Activated T-cell treated with anti-CD3 and anti-CD28 coated beads, Interleukin-2, amount 50 U/mL, for 24 hours (primary cell): ENCODE measurements around the gene PIEZO2.
"Not testable (repeated sequence)": the region's sequence is repeated elsewhere in the genome, so short reads cannot be mapped to it uniquely, and the experiment has no call there.

Experiments
- DNase-seq: peaks from one replicate; pipeline ENCODE4 v3.0.0-alpha.2; 2020
- H3K27ac Mint-ChIP-seq: 2 replicates; pipeline ENCODE4 v1.8.0; 2020; ENCODE audit warnings: mild to moderate bottlenecking, mixed read lengths
- H3K27me3 Mint-ChIP-seq: 2 replicates; pipeline ENCODE4 v1.8.0; 2020; ENCODE audit warnings: mixed read lengths
- H3K36me3 Mint-ChIP-seq: 2 replicates; pipeline ENCODE4 v1.8.0; 2020; ENCODE audit warnings: low read depth, mixed read lengths
- H3K4me1 Mint-ChIP-seq: 2 replicates; pipeline ENCODE4 v1.8.0; 2020; ENCODE audit warnings: low read depth, mixed read lengths
- H3K4me3 Mint-ChIP-seq: 2 replicates; pipeline ENCODE4 v1.8.0; 2020; ENCODE audit warnings: mild to moderate bottlenecking, moderate library complexity, mixed read lengths
- H3K9me3 Mint-ChIP-seq: 2 replicates; pipeline ENCODE4 v1.8.0; 2020; ENCODE audit warnings: mixed read lengths

PIEZO2 gene

DNA sequence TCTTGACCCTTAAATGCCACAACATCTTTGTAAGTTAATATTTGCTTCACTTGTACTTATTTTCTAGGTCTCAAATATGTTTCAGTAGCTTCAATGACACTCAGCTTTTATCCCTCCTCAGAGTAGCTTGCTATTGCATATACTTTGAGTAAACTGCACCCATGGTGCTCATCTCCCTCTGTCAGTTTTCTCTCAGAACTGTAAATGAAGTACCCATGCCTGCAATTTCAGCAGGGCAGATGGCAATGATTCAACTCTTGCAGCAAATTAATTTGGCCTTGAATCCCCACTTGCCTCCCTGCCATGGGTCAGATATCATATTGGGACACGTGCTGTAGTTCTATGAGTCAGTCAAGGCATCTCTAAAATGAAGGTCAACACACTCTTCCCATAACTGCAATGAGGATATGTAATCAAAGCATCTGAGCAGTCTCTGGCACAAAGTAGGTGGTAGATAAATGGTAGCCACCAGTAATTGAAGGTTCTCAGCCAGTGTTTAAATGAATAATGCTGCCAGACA is 225.8 kb downstream of the PIEZO2 start:
- Mint-ChIP-seq H3K4me1 (no peaks in the 10 kb centered on the region), H3K4me3 (no peak overlapping the region), H3K9me3 (no peaks in the 10 kb centered on the region), H3K27me3 (peaks cover 3% of the 10 kb centered on the region), H3K27ac (no peak overlapping the region), H3K36me3 (no peaks in the 10 kb centered on the region)
- no peak for DNase-seq

DNA sequence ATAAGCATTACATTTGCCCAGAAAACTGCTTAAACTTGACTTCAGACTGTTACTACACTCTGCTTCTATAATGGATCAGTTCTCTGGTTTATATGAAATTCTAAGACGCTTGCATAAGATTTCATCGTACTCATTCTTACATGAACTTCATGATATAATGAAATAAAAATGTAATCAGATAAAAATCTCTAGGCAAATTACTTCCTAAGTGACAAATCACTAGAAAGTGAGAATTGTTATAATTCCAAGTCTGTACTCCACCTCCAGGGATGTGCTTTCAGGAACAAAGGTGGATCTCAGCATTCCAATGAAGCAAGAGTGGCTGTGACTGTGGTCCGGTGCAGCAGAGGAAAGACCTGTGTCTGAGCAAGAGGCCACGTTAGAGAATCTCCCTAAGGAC is 226.2 kb downstream of the PIEZO2 start:
- Mint-ChIP-seq H3K27ac (no peak overlapping the region), H3K9me3 (no peaks in the 10 kb centered on the region), H3K4me3 (no peak overlapping the region), H3K36me3 (no peaks in the 10 kb centered on the region), H3K4me1 (no peaks in the 10 kb centered on the region), H3K27me3 (peaks cover 3% of the 10 kb centered on the region)
- DNase-seq, result no peak

DNA sequence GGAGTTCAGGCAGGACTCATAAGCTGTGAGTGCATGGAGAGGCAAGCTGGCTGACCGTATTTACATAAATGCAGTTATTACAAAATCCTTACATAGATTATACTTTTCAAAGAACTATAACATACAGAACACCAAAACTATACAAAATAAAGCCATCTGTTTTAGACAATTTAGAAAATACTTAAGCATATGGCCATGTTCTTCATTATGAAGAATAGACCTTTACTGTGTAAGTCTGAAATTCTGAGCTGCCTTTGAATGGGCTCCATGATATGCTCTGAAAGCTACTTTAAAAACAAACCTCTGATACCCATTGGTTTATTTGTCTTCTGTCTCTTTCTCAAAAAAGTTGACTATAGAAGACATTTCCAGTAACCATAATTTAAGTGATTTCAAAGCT is 226.7 kb downstream of the PIEZO2 start:
- not testable (repeated sequence) for H3K36me3 Mint-ChIP-seq, H3K4me1 Mint-ChIP-seq, DNase-seq, H3K27ac Mint-ChIP-seq, H3K27me3 Mint-ChIP-seq, H3K4me3 Mint-ChIP-seq, H3K9me3 Mint-ChIP-seq

DNA sequence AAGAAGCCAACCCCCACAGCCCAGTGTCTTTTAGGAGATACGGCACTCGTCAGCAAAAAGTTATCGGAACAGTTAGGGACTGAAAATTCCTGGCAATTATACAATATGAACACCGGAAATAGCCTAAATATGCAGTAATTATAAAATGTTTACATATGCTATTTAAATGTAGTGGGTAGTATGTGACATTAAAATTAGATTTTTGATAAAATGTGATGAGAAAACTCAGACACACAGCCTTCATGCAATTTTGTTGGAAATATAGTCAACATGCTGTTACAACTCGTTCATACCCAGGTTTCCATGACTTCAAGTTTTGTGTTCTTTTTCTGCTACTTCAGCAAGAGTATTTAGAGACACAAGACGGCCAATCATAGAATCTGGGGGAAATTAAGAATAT is 229.1 kb downstream of the PIEZO2 start:
- H3K4me3 Mint-ChIP-seq, H3K36me3 Mint-ChIP-seq, DNase-seq, H3K9me3 Mint-ChIP-seq, H3K27ac Mint-ChIP-seq, H3K27me3 Mint-ChIP-seq, H3K4me1 Mint-ChIP-seq: not testable (repeated sequence)

DNA sequence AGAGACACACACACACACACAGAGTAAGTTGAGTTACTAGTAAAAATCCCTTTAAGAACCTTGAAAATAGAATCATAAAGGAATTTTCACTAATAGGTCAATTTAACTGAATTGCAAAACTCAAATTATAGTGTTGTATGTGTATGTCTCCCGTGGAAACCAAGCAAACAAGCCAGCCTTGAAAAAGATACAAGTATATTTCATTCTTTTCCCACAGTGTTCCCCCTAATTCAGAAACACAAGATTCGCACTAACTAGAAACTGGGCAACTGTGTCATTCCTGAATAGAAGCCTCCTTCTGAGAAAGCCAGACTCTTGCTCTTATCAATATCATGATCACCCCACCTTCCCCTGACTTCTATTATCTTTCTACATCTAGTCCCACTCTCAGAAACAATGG is 229.5 kb downstream of the PIEZO2 start:
- Mint-ChIP-seq H3K27ac (no peak overlapping the region), H3K4me3 (no peak overlapping the region), H3K27me3 (no peaks in the 10 kb centered on the region), H3K4me1 (no peaks in the 10 kb centered on the region), H3K36me3 (no peaks in the 10 kb centered on the region), H3K9me3 (no peaks in the 10 kb centered on the region)
- DNase-seq, result no peak

DNA sequence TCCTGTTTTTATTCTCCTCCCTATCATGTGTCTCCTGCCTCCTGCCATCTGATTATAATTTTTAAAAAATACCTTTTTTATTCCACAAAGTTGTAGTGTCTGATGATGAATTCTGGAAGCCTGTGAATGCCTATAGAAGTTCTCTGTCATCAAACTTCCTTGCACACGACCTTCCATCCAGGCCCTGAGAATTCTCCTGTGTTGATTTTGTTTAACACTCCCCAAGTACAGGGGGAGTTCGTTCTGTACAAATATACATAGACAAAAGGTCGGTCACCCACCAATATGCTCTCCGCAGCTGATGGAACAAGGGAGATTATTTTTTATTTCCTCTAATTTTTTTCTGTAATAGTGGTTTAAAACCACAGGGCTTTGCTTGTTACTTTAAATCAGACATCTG is 232.5 kb downstream of the PIEZO2 start:
- H3K9me3 Mint-ChIP-seq, result no peaks in the 10 kb centered on the region
- H3K4me1 Mint-ChIP-seq, result no peaks in the 10 kb centered on the region
- H3K27me3 Mint-ChIP-seq, result no peaks in the 10 kb centered on the region
- H3K4me3 Mint-ChIP-seq, result no peak overlapping the region
- no peak overlapping the region for H3K27ac Mint-ChIP-seq
- no peak for DNase-seq
- no peaks in the 10 kb centered on the region for H3K36me3 Mint-ChIP-seq

DNA sequence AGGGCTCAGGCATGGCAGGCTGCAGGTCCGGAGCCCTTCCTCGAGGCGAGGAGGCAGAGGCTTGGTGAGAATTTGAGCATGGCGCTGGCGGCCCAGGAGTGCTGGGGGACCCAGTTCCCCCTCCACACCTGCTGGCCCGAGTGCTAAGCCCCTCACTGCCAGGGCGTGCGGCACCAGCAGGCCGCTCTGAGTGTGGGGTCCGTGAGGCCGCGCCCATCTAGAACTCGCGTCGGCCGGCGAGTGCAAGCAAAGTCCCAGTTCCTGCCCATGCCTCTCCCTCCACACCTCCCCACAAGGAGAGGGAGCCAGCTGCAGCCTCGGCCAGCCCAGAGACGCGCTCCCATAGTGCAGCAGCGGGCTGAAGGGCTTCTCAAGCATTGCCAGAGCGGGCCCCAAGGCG is 233.0 kb downstream of the PIEZO2 start:
- no peaks in the 10 kb centered on the region for H3K27me3 Mint-ChIP-seq
- no peak overlapping the region for H3K4me3 Mint-ChIP-seq
- no peaks in the 10 kb centered on the region for H3K4me1 Mint-ChIP-seq
- no peaks in the 10 kb centered on the region for H3K9me3 Mint-ChIP-seq
- DNase-seq, result no peak
- no peaks in the 10 kb centered on the region for H3K36me3 Mint-ChIP-seq
- H3K27ac Mint-ChIP-seq, result no peak overlapping the region

DNA sequence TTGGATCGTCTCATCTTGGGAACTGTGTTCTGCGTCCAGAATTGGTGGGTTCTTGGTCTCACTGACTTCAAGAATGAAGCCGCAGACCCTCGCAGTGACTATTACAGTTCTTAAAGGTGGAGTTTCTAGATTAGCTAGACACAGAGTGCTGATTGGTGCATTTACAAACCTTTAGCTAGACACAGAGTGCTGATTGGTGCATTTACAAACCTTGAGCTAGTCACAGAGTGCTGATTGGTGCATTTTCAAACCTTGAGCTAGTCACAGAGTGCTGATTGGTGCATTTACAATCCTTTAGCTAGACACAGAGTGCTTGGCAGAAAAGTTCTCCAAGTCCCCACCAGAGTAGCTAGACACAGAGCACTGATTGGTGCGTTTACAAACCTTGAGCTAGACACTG is 233.6 kb downstream of the PIEZO2 start:
- H3K36me3 Mint-ChIP-seq, DNase-seq, H3K27me3 Mint-ChIP-seq, H3K27ac Mint-ChIP-seq, H3K9me3 Mint-ChIP-seq, H3K4me3 Mint-ChIP-seq, H3K4me1 Mint-ChIP-seq: not testable (repeated sequence)

DNA sequence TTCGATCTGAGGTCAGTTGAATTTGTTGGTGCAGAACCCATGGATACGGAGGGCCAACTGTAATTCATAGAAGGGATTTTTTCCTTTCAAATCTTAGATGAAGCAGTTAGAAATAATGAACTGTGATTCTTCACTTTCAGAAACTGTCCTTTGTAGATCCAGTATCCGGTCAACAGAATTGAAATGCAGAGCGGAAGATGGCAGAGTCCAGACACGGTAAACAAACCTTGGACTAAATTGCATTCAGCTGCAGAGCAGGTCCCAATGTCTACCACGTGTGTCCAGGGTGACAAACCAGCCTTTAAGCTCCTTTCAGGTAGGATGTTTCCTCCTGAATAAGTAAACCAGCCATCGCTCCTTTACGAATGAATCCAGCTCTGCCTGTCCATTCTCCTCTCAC is 234.8 kb downstream of the PIEZO2 start:
- H3K36me3 Mint-ChIP-seq, H3K27ac Mint-ChIP-seq, H3K4me3 Mint-ChIP-seq, H3K27me3 Mint-ChIP-seq, H3K4me1 Mint-ChIP-seq, DNase-seq, H3K9me3 Mint-ChIP-seq: not testable (repeated sequence)

DNA sequence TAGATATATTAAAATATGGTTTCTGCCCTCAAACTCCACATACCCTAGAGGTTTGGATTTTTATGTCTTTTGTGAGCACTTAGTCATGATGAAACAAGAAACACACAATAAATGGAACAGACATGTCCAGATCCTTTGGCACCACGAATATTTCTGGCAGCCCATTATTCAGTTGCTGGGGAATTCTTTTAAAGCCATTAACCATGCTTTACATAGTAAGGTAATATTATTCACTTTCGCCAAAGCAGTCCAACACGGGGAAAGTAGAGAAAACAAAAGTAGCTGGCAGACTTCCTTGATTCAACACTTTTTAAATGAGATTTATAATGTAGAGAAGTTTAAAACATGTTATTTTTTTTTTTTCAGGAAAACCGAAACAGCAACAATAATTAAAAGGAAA is 235.4 kb downstream of the PIEZO2 start:
- H3K4me1 Mint-ChIP-seq, result no peaks in the 10 kb centered on the region
- DNase-seq, result no peak
- H3K27me3 Mint-ChIP-seq, result no peaks in the 10 kb centered on the region

DNA sequence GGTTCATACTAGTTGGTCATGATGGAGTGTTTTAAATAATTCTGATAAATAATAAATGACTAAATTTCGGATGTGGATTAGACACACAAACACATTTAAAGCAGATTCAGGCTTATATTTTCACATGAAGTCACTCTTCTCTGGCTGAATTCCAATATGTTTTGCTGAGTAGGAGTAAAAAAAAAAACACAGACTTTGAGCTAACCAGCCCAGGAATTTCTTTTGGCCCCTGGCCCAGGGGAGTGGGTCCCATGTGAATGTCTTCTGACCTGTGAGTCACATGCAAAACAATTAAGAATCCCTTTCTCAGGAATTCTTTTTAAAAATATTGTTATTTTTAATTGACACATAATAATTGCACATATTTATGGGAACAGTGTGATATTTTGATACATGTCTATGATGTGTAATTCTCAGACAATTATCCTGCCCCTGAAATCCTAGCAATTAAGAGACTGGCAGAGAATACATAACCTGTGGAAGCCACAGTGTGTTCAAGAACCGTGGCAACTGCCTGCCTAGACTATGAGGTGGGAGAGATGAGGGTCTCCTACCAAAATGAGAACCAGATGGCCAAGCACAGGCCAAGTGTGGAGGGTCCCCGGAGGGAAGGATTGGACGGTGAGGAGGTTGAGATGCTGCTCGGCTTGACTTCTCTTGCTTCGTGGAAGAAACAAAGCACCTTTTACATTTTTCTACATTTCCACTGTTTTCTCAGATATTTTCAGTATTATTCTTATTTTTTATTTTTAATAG is 236.4 kb downstream of the PIEZO2 start:
- Mint-ChIP-seq H3K27ac (no peak overlapping the region), H3K9me3 (no peaks in the 10 kb centered on the region), H3K4me3 (no peak overlapping the region), H3K27me3 (no peaks in the 10 kb centered on the region), H3K4me1 (no peaks in the 10 kb centered on the region), H3K36me3 (no peaks in the 10 kb centered on the region)
- DNase-seq, result no peak

More for the DNA sequence above, 235.4 kb downstream of the PIEZO2 start:
- H3K36me3 Mint-ChIP-seq, result no peaks in the 10 kb centered on the region
- no peak overlapping the region for H3K4me3 Mint-ChIP-seq
- no peaks in the 10 kb centered on the region for H3K9me3 Mint-ChIP-seq
- no peak overlapping the region for H3K27ac Mint-ChIP-seq

DNA sequence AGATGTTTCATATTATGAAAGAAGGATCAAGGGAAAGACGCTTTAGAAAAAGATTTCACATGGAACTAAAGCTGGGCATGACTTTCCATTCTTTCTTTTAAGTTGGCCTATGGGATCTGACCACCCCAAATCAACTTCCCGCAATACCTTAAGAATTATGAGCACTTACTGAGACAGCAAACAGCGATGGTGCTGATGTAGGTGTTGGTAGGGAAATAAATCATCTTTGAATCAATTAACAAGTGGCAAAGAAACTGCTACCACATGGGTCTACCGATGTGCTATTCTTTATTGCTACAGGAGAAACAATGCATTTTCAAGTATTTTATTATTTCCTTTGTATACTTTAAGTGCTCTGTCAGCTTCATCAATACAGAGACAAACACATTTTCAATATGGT is 239.6 kb downstream of the PIEZO2 start:
- Mint-ChIP-seq H3K27me3 (no peaks in the 10 kb centered on the region), H3K4me3 (no peak overlapping the region), H3K4me1 (no peaks in the 10 kb centered on the region), H3K27ac (no peak overlapping the region), H3K9me3 (no peaks in the 10 kb centered on the region), H3K36me3 (no peaks in the 10 kb centered on the region)
- no peak for DNase-seq

DNA sequence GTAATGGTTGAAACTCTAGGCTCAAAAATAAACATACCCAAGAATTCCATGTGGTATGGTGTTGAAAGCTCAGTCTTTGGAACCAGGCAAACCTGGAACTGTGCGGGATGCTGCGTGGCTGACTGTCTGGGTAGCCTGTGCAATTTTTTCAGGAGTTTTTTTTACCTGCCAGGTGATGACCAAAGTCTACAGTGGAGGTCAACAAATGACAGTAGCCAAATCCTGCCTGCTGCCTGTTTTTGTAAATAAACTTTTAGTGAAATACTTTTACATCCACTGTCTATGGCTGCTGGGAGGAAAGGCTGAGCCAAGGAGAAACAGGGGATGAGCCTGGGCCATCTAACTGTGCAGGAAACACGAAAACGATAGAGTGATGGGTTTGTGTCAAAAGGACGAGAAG is 240.6 kb downstream of the PIEZO2 start:
- H3K9me3 Mint-ChIP-seq, result no peaks in the 10 kb centered on the region
- no peak overlapping the region for H3K27ac Mint-ChIP-seq
- no peaks in the 10 kb centered on the region for H3K36me3 Mint-ChIP-seq
- no peaks in the 10 kb centered on the region for H3K4me1 Mint-ChIP-seq
- H3K4me3 Mint-ChIP-seq, result no peak overlapping the region
- H3K27me3 Mint-ChIP-seq, result no peaks in the 10 kb centered on the region
- no peak for DNase-seq

DNA sequence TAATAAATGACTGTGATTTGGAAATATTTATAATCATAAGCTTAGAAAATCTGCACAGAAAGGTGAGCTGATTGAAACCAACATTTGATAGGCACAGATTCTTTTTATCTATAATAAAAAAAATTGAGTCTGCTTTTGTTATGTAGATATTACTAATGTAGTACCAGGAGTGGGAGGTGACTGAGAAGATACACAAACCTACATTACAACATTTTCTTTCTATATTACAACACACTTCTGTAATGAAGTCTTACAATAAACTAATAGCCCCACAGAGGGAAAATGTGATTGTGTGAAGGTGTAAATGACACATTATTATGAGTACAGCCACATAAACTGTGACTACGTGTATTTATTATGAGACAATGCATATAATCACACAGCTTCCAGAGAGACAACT is 241.6 kb downstream of the PIEZO2 start:
- DNase-seq, result no peak
- Mint-ChIP-seq H3K9me3 (no peaks in the 10 kb centered on the region), H3K4me1 (no peaks in the 10 kb centered on the region), H3K4me3 (no peak overlapping the region), H3K27ac (no peak overlapping the region), H3K27me3 (no peaks in the 10 kb centered on the region), H3K36me3 (no peaks in the 10 kb centered on the region)

DNA sequence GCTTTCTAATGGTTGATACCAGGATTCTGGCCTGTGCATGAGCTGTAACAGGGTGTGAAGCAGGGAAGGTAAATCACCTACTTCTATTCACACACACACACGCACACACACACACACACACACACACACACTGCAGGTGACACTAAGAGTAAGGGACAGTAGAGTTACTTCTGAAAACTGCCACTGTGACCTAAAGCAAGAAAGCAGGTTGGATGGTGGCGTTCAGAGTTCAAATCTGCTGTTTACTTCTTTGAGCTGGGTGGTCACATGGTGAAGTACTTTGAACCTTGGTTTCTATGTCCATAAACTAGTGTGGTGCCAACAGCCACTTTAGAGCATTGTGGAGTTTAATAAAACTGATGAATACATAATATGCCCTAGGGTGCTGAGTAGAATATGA is 248.0 kb downstream of the PIEZO2 start:
- DNase-seq, result no peak
- H3K27ac Mint-ChIP-seq, result no peak overlapping the region
- H3K27me3 Mint-ChIP-seq, result no peaks in the 10 kb centered on the region
- H3K36me3 Mint-ChIP-seq, result no peaks in the 10 kb centered on the region
- no peaks in the 10 kb centered on the region for H3K4me1 Mint-ChIP-seq
- no peak overlapping the region for H3K4me3 Mint-ChIP-seq
- H3K9me3 Mint-ChIP-seq, result no peaks in the 10 kb centered on the region

DNA sequence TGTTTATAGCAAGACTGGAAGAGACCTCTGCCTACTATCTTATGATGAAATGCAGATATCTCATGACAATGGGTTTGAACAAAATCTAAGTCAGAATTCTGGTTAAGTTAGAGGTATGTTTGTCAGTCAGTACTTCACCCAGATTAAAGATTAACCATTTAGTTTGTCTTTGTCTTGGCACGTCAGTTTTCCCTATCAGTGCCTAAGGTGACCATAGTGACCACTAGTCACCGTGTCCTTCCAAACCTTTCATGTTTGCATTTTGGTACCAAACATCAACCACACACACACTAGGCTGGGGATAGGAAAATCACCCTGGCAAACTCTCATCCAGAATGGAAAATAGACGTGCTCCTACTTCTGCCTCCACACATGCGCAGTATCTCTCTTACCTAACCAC is 248.9 kb downstream of the PIEZO2 start:
- Mint-ChIP-seq H3K27me3 (no peaks in the 10 kb centered on the region), H3K9me3 (no peaks in the 10 kb centered on the region), H3K4me1 (no peaks in the 10 kb centered on the region), H3K27ac (no peak overlapping the region), H3K4me3 (no peak overlapping the region), H3K36me3 (no peaks in the 10 kb centered on the region)
- no peak for DNase-seq
